GM19099 (cell line): ENCODE results near the gene ARHGEF26.

Source experiments
- POLR2A ChIP-seq: IDR thresholded peaks from 3 replicates; pipeline ENCODE4 v1.6.1; 2011; ENCODE audit warnings: low read depth; ENCODE audit not compliant: insufficient read length; ENCODE audit errors: extremely low read depth

Gene ARHGEF26, protein sequence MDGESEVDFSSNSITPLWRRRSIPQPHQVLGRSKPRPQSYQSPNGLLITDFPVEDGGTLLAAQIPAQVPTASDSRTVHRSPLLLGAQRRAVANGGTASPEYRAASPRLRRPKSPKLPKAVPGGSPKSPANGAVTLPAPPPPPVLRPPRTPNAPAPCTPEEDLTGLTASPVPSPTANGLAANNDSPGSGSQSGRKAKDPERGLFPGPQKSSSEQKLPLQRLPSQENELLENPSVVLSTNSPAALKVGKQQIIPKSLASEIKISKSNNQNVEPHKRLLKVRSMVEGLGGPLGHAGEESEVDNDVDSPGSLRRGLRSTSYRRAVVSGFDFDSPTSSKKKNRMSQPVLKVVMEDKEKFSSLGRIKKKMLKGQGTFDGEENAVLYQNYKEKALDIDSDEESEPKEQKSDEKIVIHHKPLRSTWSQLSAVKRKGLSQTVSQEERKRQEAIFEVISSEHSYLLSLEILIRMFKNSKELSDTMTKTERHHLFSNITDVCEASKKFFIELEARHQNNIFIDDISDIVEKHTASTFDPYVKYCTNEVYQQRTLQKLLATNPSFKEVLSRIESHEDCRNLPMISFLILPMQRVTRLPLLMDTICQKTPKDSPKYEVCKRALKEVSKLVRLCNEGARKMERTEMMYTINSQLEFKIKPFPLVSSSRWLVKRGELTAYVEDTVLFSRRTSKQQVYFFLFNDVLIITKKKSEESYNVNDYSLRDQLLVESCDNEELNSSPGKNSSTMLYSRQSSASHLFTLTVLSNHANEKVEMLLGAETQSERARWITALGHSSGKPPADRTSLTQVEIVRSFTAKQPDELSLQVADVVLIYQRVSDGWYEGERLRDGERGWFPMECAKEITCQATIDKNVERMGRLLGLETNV

DNA sequence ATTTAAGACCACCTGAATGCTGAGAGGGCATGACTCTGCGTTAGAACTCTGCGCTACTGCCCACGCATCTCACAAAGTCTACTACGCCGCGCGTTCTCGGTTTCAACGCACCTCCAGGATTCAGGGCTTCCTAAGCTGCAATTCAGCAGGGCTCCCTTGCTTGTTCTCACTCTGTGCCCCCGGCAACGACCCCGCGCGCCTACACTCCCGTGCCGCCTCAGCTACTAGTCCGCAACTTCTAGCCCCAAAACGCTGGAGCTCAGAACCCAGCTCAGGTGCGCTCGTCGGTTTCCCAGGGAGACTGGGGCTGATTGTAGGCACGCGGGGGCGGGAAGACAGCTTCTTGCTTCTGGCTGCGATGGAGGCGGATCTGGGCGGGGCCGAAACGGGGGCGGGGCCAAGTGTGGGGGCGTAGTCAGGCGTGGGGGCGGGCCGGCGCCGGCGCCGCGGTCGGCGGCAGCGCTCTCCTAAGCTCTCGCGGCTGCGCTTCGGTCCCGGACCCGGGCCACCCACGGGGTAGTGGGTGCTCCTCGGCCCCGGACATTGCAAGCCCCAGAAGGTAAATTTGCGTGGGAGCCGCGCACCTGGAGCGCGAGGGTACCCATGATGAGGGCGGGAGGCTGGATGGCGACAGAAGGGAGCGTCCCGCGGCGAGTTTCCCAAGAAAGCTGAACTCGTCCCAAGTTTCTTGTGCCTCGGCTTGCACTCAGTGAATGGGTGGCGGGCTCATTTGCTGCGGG, at the start of gene ARHGEF26:
TSS of gene ARHGEF26 (plus strand) at position 430 of the 740 bp plus-strand sequence. CDS start 603 bp downstream, outside the sequence.
- TF ChIP-seq POLR2A: no peak

- no peak for TF ChIP-seq POLR2A
These were observed 46.2 kb upstream of the ARHGEF26 start for GRCh38 chr3:154074966-154075365.

GRCh38 chr3:154078672-154079071, 42.5 kb upstream of the ARHGEF26 start:
- TF ChIP-seq POLR2A: no peak

GRCh38 chr3:154081305-154081704, 39.9 kb upstream of the ARHGEF26 start:
- TF ChIP-seq POLR2A: no peak

GRCh38 chr3:154085071-154085470, 36.1 kb upstream of the ARHGEF26 start:
- TF ChIP-seq POLR2A: no peak

- TF ChIP-seq POLR2A: no peak
These were observed 35.4 kb upstream of the ARHGEF26 start for GRCh38 chr3:154085799-154086198.

DNA sequence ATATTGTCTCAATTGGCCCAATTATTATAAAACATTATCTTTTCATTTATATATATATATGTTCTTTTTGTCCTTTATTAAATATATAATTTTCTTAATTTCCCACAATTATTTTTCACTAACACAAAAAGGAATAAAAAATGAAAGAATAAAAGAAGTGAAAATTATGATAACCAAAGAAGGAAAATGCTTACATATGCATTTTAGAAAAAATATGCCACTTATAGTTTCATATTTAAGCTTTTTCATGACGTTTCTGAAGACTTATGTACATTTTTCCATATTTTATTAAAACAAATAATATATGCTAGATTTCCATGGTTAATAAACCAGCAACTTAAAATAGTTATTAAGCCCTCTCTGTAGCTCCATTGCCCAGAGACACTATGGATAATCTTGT, 34.9 kb upstream of the ARHGEF26 start:
- no peak for TF ChIP-seq POLR2A

DNA sequence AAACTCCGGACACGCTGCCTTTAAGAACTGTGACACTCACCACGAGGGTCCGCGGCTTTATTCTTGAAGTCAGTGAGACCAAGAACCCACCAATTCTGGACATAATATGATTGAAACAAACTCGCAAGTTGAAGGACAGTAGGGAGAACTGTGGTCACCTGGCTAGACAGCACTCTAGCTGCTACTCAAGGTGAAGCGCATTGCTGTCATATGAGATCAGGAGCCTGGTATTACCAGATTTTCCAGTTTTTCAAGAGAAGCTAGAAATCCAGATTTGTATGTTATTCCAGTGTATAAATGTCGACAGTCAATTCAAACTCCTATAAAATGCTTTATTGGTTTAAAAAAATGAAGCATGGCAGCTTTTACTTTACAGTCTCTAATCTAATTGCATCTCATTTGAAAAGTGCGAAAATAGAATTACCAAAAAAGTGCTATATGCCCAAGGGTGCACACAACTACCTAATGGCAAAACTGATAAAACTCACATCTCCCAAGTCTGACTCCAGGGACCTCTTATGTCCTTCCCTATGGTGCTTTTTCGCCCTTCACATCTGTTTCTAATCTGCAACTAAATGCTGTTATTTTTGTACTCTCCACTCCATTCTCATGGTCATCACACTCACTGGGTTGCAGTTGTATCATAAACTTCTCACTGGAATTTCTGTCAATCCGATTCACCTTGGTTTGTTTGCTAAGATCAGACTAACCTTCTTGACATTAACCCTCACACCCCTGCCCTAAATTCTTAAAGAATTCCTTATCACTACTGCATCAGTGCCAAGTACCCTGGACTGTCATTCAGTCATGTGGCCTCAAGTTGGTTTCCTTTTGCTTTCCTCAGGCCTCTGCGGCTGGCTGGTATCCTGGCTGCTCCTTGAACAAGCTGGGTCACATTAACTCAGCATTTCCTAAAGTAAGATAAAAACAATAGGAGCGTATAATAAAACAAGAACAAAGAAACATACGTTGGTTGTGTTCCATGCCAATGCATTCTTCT, 31.5 kb upstream of the ARHGEF26 start:
- no peak for TF ChIP-seq POLR2A

DNA sequence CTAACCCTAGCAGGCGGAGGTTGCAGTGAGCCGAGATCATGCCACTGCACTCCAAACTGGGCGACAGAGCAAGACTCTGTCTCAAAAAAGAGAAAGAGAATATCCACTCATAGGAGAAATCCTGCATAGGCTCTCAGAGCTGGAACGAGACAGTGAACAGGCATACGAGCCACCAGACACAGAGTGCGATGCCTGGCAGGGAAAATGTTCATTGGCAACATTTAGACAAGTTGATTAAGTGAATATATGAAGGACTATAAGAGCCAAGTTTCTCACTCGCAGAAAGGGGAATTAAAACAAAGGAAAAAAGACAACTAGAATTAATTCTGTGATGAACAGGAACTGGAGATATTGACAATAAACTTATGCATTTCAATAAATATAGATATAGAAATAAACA, 27.1 kb upstream of the ARHGEF26 start:
- TF ChIP-seq POLR2A: no peak

- TF ChIP-seq POLR2A: no peak
These were observed 25.3 kb upstream of the ARHGEF26 start for GRCh38 chr3:154095832-154096421.

- TF ChIP-seq POLR2A: no peak
These were observed 22.8 kb upstream of the ARHGEF26 start for GRCh38 chr3:154098376-154098775.

DNA sequence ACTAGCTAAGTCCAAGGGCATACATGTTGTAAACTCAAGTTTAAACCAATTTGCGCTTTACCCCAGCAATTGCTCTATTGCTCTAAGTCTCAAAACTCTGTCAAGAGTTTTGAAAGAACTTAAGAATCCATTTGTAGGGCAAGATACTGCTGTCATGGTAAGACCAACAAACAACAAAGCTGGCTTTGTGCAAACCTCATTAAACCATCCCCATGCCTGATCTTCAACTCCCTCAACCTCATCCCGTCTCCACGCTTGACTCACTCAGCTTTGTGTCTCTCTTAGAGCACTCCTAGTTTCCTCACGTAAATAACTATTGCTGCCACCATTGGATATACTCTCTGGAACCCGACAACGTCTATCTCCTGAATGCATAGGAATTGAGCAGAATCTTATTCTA, 20.6 kb upstream of the ARHGEF26 start:
- no peak for TF ChIP-seq POLR2A

DNA sequence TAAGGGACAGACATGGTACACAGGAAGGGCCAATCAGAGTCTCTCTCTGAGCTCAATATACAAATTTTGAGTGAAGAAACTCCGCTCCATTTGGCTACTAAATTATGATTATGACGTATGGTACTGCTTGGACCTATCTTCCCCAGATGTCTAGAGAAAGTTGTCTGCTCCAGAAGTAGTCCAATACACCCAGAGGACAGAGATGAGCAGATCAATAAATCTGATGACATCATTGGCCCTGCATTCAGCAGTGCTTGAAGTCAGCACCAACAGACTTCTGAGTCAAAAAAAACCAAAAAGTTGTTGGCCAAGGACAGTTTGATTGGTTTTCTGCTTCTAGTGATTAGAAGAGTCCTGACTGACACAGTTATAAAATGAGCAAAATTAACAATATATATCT, 19.9 kb upstream of the ARHGEF26 start:
- no peak for TF ChIP-seq POLR2A

GRCh38 chr3:154102225-154102624, 19.0 kb upstream of the ARHGEF26 start:
- no peak for TF ChIP-seq POLR2A
